ENCODE results near the gene MICA.

DNA sequence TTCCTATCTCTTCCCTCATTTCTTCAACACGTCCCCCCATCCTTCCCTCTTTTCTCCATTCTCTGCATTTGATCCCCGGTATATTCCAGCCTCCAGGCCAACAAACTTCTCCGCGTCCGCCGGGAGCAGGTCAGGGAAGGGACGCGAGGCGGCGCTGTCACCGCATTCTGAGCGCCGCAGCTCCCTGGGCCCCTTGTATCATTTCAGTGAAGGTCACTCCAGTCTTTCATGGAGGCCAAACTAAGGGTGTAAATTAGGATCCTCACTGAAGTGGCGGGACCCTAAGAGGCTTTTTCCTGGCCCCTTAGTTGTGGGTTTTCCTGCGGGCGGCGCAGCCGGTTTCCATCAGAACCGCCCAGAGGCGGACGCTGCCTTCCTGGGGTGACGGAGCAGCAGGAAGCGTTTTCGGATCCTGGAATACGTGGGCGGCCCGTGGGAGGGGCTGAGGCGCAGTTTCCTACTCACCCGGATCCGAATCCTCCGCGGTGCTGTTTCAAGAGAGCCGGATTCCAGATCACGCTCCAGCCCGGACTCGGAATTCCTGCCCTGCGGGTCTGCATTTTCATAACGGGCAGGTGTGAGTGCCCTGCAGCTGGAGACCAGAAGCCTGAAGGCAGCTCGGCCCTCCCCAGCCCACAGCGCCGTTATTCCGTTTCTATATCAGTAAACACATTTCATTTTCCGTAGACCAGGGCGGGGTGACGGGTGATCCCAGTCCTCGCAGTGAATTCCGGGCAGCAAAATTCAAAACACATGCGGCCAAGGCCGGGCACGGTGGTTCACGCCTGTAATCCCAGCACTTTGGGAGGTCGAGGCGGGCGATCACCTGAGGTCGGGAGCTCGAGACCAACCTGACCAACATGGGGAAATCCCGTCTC lies 3.6 kb upstream of the MICA start:
- TF ChIP-seq EZH2phosphoT487 (IDR thresholded peaks at IDR 0.05; ENCODE audit: borderline replicate concordance, low read depth, low read length) (no peak), CTCF (conservative IDR thresholded peaks at IDR 0.05; ENCODE audit: low read length) (peak; percentile 90)
